KMS-11 (cell line): ENCODE data around the gene RWDD4.
"Not testable (repeated sequence)": the region's sequence is repeated elsewhere in the genome, so short reads cannot be mapped to it uniquely, and the experiment has no call there.

ENCODE experiments used
- H2AFZ ChIP-seq: fragments of 200-600 bp; sonication (generic); 2 replicates; pipeline ENCODE4 v1.6.1; 2016; ENCODE audit warnings: antibody characterized with exemption, mixed run types, low read depth
- H3K27ac ChIP-seq: fragments of 200-600 bp; sonication (generic); 2 replicates; pipeline ENCODE4 v1.6.1; 2016; ENCODE audit warnings: mild to moderate bottlenecking, mixed run types
- H3K27me3 ChIP-seq: fragments of 200-600 bp; sonication (generic); 2 replicates; pipeline ENCODE4 v1.6.1; 2017; ENCODE audit warnings: mild to moderate bottlenecking, low read depth, mixed run types, moderate library complexity; ENCODE audit not compliant: insufficient read depth
- H3K36me3 ChIP-seq: fragments of 200-600 bp; sonication (generic); 2 replicates; pipeline ENCODE4 v1.6.1; 2017; ENCODE audit warnings: mild to moderate bottlenecking, mixed run types; ENCODE audit not compliant: insufficient read depth
- H3K4me1 ChIP-seq: fragments of 200-600 bp; sonication (generic); 2 replicates; pipeline ENCODE4 v1.6.1; 2016; ENCODE audit warnings: mild to moderate bottlenecking, low read depth, mixed run types; ENCODE audit not compliant: poor library complexity, severe bottlenecking
- H3K4me2 ChIP-seq: fragments of 200-600 bp; sonication (generic); 2 replicates; pipeline ENCODE4 v1.7.0; 2016; ENCODE audit warnings: mild to moderate bottlenecking, mixed run types
- H3K4me3 ChIP-seq: fragments of 200-600 bp; sonication (generic); IDR thresholded peaks from 2 replicates; pipeline ENCODE4 v1.6.1; 2017; ENCODE audit warnings: low read depth, low read length, mixed read lengths; ENCODE audit not compliant: insufficient read depth
- H3K79me2 ChIP-seq: fragments of 200-600 bp; sonication (generic); 2 replicates; pipeline ENCODE4 v1.6.1; 2016; ENCODE audit warnings: low read depth, mixed run types; ENCODE audit not compliant: insufficient read depth
- H3K9ac ChIP-seq: fragments of 200-600 bp; sonication (generic); 2 replicates; pipeline ENCODE4 v1.6.1; 2016; ENCODE audit warnings: mild to moderate bottlenecking, mixed run types
- H4K20me1 ChIP-seq: fragments of 200-600 bp; sonication (generic); 2 replicates; pipeline ENCODE4 v1.6.1; 2016; ENCODE audit warnings: mild to moderate bottlenecking, mixed run types; ENCODE audit not compliant: insufficient read depth
- CTCF ChIP-seq: fragments of 200-600 bp; sonication (generic); conservative IDR thresholded peaks from 2 replicates; pipeline ENCODE4 v1.6.1; 2017; ENCODE audit warnings: low read depth, mild to moderate bottlenecking, antibody characterized with exemption, low read length, moderate library complexity, mixed read lengths

Gene RWDD4

GRCh38 chr4:183633476-183634400, 25.2 kb downstream of the RWDD4 start:
- Histone ChIP-seq H4K20me1 (no peaks in the 10 kb centered on the region), H3K36me3 (no peaks in the 10 kb centered on the region), H3K27me3 (no peaks in the 10 kb centered on the region), H3K4me2 (no peak overlapping the region), H3K27ac (no peak overlapping the region), H3K9ac (no peak overlapping the region), H2AFZ (no peak overlapping the region), H3K79me2 (no peaks in the 10 kb centered on the region), H3K4me1 (no peaks in the 10 kb centered on the region), H3K4me3 (no peak overlapping the region)
- no peak for TF ChIP-seq CTCF

- H3K4me2 ChIP-seq: no peak overlapping the region
Observed at GRCh38 chr4:183632689-183633088, 26.3 kb downstream of the RWDD4 start.

GRCh38 chr4:183631577-183632198, 27.3 kb downstream of the RWDD4 start:
- Histone ChIP-seq H3K27me3 (no peaks in the 10 kb centered on the region), H3K79me2 (no peaks in the 10 kb centered on the region), H3K4me3 (no peak overlapping the region), H3K4me2 (no peak overlapping the region), H3K9ac (no peak overlapping the region), H3K27ac (no peak overlapping the region), H2AFZ (no peak overlapping the region), H3K36me3 (no peaks in the 10 kb centered on the region), H3K4me1 (no peaks in the 10 kb centered on the region), H4K20me1 (no peaks in the 10 kb centered on the region)
- TF ChIP-seq CTCF: no peak

More at GRCh38 chr4:183632689-183633088, 26.3 kb downstream of the RWDD4 start:
- Histone ChIP-seq H3K36me3 (no peaks in the 10 kb centered on the region), H3K79me2 (no peaks in the 10 kb centered on the region), H3K4me1 (no peaks in the 10 kb centered on the region), H3K27ac (no peak overlapping the region), H2AFZ (no peak overlapping the region), H3K9ac (no peak overlapping the region), H4K20me1 (no peaks in the 10 kb centered on the region), H3K27me3 (no peaks in the 10 kb centered on the region), H3K4me3 (no peak overlapping the region)
- no peak for TF ChIP-seq CTCF

- no peaks in the 10 kb centered on the region for H3K4me1 ChIP-seq
- H3K4me3 ChIP-seq: no peak overlapping the region
- H3K27me3 ChIP-seq: no peaks in the 10 kb centered on the region
- H3K36me3 ChIP-seq: no peaks in the 10 kb centered on the region
- no peak overlapping the region for H3K9ac ChIP-seq
- no peak for TF ChIP-seq CTCF
- H3K79me2 ChIP-seq: no peaks in the 10 kb centered on the region
- H4K20me1 ChIP-seq: no peaks in the 10 kb centered on the region
- H3K4me2 ChIP-seq: no peak overlapping the region
- no peak overlapping the region for H2AFZ ChIP-seq
- no peak overlapping the region for H3K27ac ChIP-seq
Observed at GRCh38 chr4:183627979-183628588, 30.9 kb downstream of the RWDD4 start.

GRCh38 chr4:183627286-183627685, 31.7 kb downstream of the RWDD4 start:
- H3K27ac ChIP-seq, H4K20me1 ChIP-seq, H3K79me2 ChIP-seq, H3K36me3 ChIP-seq, H2AFZ ChIP-seq, H3K27me3 ChIP-seq, H3K4me1 ChIP-seq, H3K4me2 ChIP-seq, H3K4me3 ChIP-seq, H3K9ac ChIP-seq: not testable (repeated sequence)
